Hepatocyte (in vitro differentiated cells): ENCODE results near the gene ZBP1. TPM values are rescaled to one million over a fixed set of nuclear protein-coding genes. Genes with fewer than 3 reads are reported as not detected.

Experiments
- DNase-seq: peaks from one replicate; pipeline ENCODE4 v3.0.0-alpha.2; 2016; ENCODE audit warnings: low spot score
- H2AFZ ChIP-seq: fragments of 200-600 bp; sonication (generic); 2 replicates; pipeline ENCODE4 v1.6.0; 2016; ENCODE audit warnings: antibody characterized with exemption, mild to moderate bottlenecking
- H3K27ac ChIP-seq: fragments of 200-600 bp; sonication (generic); 2 replicates; pipeline ENCODE4 v1.5.1; 2016; ENCODE audit warnings: mild to moderate bottlenecking
- H3K27me3 ChIP-seq: fragments of 200-600 bp; sonication (generic); 2 replicates; pipeline ENCODE4 v1.6.1; 2016
- H3K36me3 ChIP-seq: fragments of 200-600 bp; sonication (generic); replicated peaks from 2 replicates; pipeline ENCODE4 v1.5.1; 2016; ENCODE audit warnings: low read depth; ENCODE audit not compliant: insufficient read depth
- H3K4me1 ChIP-seq: fragments of 200-600 bp; sonication (generic); 2 replicates; pipeline ENCODE4 v1.5.1; 2016; ENCODE audit warnings: mild to moderate bottlenecking, moderate library complexity; ENCODE audit not compliant: insufficient read depth
- H3K4me2 ChIP-seq: fragments of 200-600 bp; sonication (generic); 2 replicates; pipeline ENCODE4 v1.6.0; 2016
- H3K4me3 ChIP-seq: fragments of 200-600 bp; sonication (generic); 2 replicates; pipeline ENCODE4 v1.5.1; 2016; ENCODE audit warnings: mild to moderate bottlenecking
- H3K79me2 ChIP-seq: fragments of 200-600 bp; sonication (generic); 2 replicates; pipeline ENCODE4 v1.6.0; 2017; ENCODE audit warnings: mild to moderate bottlenecking
- H3K9me2 ChIP-seq: fragments of 200-600 bp; sonication (generic); replicated peaks from 2 replicates; pipeline ENCODE4 v1.6.0; 2017; ENCODE audit warnings: mild to moderate bottlenecking; ENCODE audit not compliant: insufficient read depth
- H3K9me3 ChIP-seq: fragments of 200-600 bp; sonication (generic); 2 replicates; pipeline ENCODE4 v1.5.1; 2016; ENCODE audit warnings: low read depth, mild to moderate bottlenecking
- H4K20me1 ChIP-seq: fragments of 200-600 bp; sonication (generic); 2 replicates; pipeline ENCODE4 v1.6.0; 2016; ENCODE audit warnings: mild to moderate bottlenecking; ENCODE audit not compliant: insufficient read depth, poor library complexity, severe bottlenecking
- EZH2 ChIP-seq: fragments of 200-600 bp; sonication (generic); IDR thresholded peaks from 2 replicates; pipeline ENCODE4 v1.6.1; 2016; ENCODE audit warnings: antibody characterized with exemption, mild to moderate bottlenecking, borderline replicate concordance
- EZH2phosphoT487 ChIP-seq: fragments of 200-600 bp; sonication (generic); IDR thresholded peaks from one replicate; pipeline ENCODE4 v1.6.1; 2018; ENCODE audit warnings: antibody characterized with exemption, mild to moderate bottlenecking, low read depth, moderate library complexity; ENCODE audit not compliant: unreplicated experiment, severe bottlenecking
- WGBS: methylation state at CpG from one replicate; pipeline ENCODE4 v1.1.6; 2016; ENCODE audit warnings: low lambda C conversion rate; ENCODE audit errors: missing lambda C conversion rate; 5-methylcytosine and 5-hydroxymethylcytosine counted together
- polyA plus RNA-seq: library from polyadenylated mRNA; unstranded; fragments of >200 nt; fragmentation: Nextera tagmentation; extraction: Ambion mirVana; gene quantifications from 2 replicates; pipeline ENCODE4 v1.2.1, GENCODE V29; 2016
- total RNA-seq: library from RNA; depleted of rRNA; stranded (reverse); fragments of >200 nt; gene quantifications from 2 replicates; pipeline ENCODE4 v1.2.3, GENCODE V29; 2014
- TF ChIP-seq, protein P1 (sequence below): fragments of 200-600 bp; sonication (generic); IDR thresholded peaks from 2 replicates; pipeline ENCODE4 v1.5.1; 2016; ENCODE audit warnings: antibody characterized with exemption, mild to moderate bottlenecking; ENCODE audit not compliant: poor library complexity

The ZBP1 gene
- total and polyA plus RNA-seq, 2 experiments from 2014 or later, result not detected

- DNase-seq, result no peak
- Histone ChIP-seq H3K27ac (no peak overlapping the region), H3K4me2 (no peak overlapping the region), H3K9me3 (no peaks in the 10 kb centered on the region), H3K79me2 (no peaks in the 10 kb centered on the region), H2AFZ (no peak overlapping the region), H3K36me3 (no peaks in the 10 kb centered on the region), H3K4me3 (no peak overlapping the region), H3K9me2 (no peaks in the 10 kb centered on the region), H3K27me3 (no peaks in the 10 kb centered on the region), H3K4me1 (peaks cover 10% of the 10 kb centered on the region), H4K20me1 (no peaks in the 10 kb centered on the region)
- WGBS, result 35% methylated on average over 1 of the region's 1 CpG
- TF ChIP-seq, protein P1, sequence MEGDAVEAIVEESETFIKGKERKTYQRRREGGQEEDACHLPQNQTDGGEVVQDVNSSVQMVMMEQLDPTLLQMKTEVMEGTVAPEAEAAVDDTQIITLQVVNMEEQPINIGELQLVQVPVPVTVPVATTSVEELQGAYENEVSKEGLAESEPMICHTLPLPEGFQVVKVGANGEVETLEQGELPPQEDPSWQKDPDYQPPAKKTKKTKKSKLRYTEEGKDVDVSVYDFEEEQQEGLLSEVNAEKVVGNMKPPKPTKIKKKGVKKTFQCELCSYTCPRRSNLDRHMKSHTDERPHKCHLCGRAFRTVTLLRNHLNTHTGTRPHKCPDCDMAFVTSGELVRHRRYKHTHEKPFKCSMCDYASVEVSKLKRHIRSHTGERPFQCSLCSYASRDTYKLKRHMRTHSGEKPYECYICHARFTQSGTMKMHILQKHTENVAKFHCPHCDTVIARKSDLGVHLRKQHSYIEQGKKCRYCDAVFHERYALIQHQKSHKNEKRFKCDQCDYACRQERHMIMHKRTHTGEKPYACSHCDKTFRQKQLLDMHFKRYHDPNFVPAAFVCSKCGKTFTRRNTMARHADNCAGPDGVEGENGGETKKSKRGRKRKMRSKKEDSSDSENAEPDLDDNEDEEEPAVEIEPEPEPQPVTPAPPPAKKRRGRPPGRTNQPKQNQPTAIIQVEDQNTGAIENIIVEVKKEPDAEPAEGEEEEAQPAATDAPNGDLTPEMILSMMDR, result no peak
- TF ChIP-seq EZH2phosphoT487 (no peak), EZH2 (no peak)
These were observed 53.8 kb downstream of the ZBP1 start for GRCh38 chr20:57566399-57566798.

GRCh38 chr20:57564951-57565642 lies 55.1 kb downstream of the ZBP1 start:
- Histone ChIP-seq H3K4me2 (no peak overlapping the region), H3K27me3 (no peaks in the 10 kb centered on the region), H3K27ac (no peak overlapping the region), H2AFZ (no peak overlapping the region), H3K9me2 (no peaks in the 10 kb centered on the region), H3K36me3 (no peaks in the 10 kb centered on the region), H3K79me2 (no peaks in the 10 kb centered on the region), H4K20me1 (no peaks in the 10 kb centered on the region), H3K9me3 (no peaks in the 10 kb centered on the region), H3K4me3 (no peak overlapping the region), H3K4me1 (peaks cover 11% of the 10 kb centered on the region)
- DNase-seq, result no peak
- TF ChIP-seq, protein P1, result no peak
- no peak for TF ChIP-seq EZH2
- TF ChIP-seq EZH2phosphoT487, result no peak
- WGBS, result 88% methylated on average over 11 of the region's 11 CpGs

DNA sequence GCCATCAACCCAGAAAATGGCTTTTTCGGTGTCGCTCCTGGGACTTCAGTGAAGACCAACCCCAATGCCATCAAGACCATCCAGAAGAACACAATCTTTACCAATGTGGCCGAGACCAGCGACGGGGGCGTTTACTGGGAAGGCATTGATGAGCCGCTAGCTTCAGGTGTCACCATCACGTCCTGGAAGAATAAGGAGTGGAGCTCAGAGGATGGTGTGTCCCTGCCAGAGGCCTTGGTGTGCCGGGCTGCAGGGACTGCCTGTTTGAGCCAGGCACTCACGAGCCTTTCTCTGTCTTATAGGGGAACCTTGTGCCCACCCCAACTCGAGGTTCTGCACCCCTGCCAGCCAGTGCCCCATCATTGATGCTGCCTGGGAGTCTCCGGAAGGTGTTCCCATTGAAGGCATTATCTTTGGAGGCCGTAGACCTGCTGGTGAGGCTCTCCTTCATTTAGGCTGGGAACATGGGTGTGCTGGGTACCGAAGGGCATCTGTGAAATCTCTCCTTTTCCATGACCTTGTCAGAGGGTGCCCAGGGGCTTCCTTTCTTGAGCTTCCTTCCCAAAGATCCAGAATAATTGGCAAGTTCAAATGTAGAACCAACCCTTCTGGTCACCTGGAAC lies 55.9 kb downstream of the ZBP1 start:
- no peaks in the 10 kb centered on the region for H3K27me3 ChIP-seq
- WGBS, result 95% methylated on average over 14 of the region's 14 CpGs

More for the DNA sequence above, 55.9 kb downstream of the ZBP1 start:
- Histone ChIP-seq H3K9me3 (no peaks in the 10 kb centered on the region), H3K9me2 (no peaks in the 10 kb centered on the region), H3K4me1 (peaks cover 13% of the 10 kb centered on the region), H3K4me3 (no peak overlapping the region), H4K20me1 (no peaks in the 10 kb centered on the region), H3K27ac (no peak overlapping the region), H3K79me2 (no peaks in the 10 kb centered on the region), H3K4me2 (no peak overlapping the region), H3K36me3 (no peaks in the 10 kb centered on the region), H2AFZ (no peak overlapping the region)
- TF ChIP-seq EZH2phosphoT487 (no peak), EZH2 (no peak)
- TF ChIP-seq, protein P1, result no peak
- no peak for DNase-seq
